Measurements from ENCODE around the gene PALMD. TPM values are rescaled to one million over a fixed set of nuclear protein-coding genes. Genes with fewer than 3 reads are reported as not detected.

Gene PALMD
- total and polyA plus RNA-seq, 2 donors: 7.4 to 21.2 TPM

GRCh38 chr1:99640672-99641071, 5.2 kb upstream of the PALMD start:
- no peaks in the 10 kb centered on the region for H3K36me3 ChIP-seq (ENCODE audit: control insufficient read depth in 2 of 2, insufficient read depth in 2 of 2, low read length in 1 of 2)
- no peaks in the 10 kb centered on the region for H3K9me3 ChIP-seq (ENCODE audit: control insufficient read depth in 2 of 2, insufficient read depth in 1 of 2, low read length in 1 of 2)
- H3K4me1 ChIP-seq (ENCODE audit: control insufficient read depth in 2 of 2, insufficient read depth in 2 of 2, low read length in 2 of 2): no peaks in the 10 kb centered on the region
- no peak for DNase-seq (ENCODE audit: low read depth in 6 of 9, low spot score in 9 of 9)
- H3K27me3 ChIP-seq (ENCODE audit: control insufficient read depth in 2 of 2, insufficient read depth in 1 of 2, low read length in 1 of 2): peaks cover 0 to 7% of the 10 kb centered on the region in 2 donors
- H3K27ac ChIP-seq (ENCODE audit: low read depth in 1 of 2, low read length in 1 of 2): no peak overlapping the region
- no peak overlapping the region for H3K4me3 ChIP-seq (ENCODE audit: low read length in 2 of 2)

GRCh38 chr1:99641558-99641957, 4.4 kb upstream of the PALMD start:
- H3K4me1 ChIP-seq (ENCODE audit: control insufficient read depth in 2 of 2, insufficient read depth in 2 of 2, low read length in 2 of 2): no peaks in the 10 kb centered on the region
- no peak for DNase-seq (ENCODE audit: low read depth in 6 of 9, low spot score in 9 of 9)
- no peak overlapping the region for H3K4me3 ChIP-seq (ENCODE audit: low read length in 2 of 2)
- no peaks in the 10 kb centered on the region for H3K36me3 ChIP-seq (ENCODE audit: control insufficient read depth in 2 of 2, insufficient read depth in 2 of 2, low read length in 1 of 2)
- H3K27me3 ChIP-seq (ENCODE audit: control insufficient read depth in 2 of 2, insufficient read depth in 1 of 2, low read length in 1 of 2): peaks cover 0 to 16% of the 10 kb centered on the region in 2 donors
- H3K9me3 ChIP-seq (ENCODE audit: control insufficient read depth in 2 of 2, insufficient read depth in 1 of 2, low read length in 1 of 2): no peaks in the 10 kb centered on the region
- H3K27ac ChIP-seq (ENCODE audit: low read depth in 1 of 2, low read length in 1 of 2): no peak overlapping the region

- H3K36me3 ChIP-seq (ENCODE audit: control insufficient read depth in 2 of 2, insufficient read depth in 2 of 2, low read length in 1 of 2): no peaks in the 10 kb centered on the region
- 77% methylated on average over 7 of the region's 7 CpGs for WGBS
- no peaks in the 10 kb centered on the region for H3K4me1 ChIP-seq (ENCODE audit: control insufficient read depth in 2 of 2, insufficient read depth in 2 of 2, low read length in 2 of 2)
- no peak overlapping the region for H3K27ac ChIP-seq (ENCODE audit: low read depth in 1 of 2, low read length in 1 of 2)
- no peaks in the 10 kb centered on the region for H3K9me3 ChIP-seq (ENCODE audit: control insufficient read depth in 2 of 2, insufficient read depth in 1 of 2, low read length in 1 of 2)
- DNase-seq (ENCODE audit: low read depth in 6 of 9, low spot score in 9 of 9): no peak
- no peak overlapping the region for H3K4me3 ChIP-seq (ENCODE audit: low read length in 2 of 2)
- H3K27me3 ChIP-seq (ENCODE audit: control insufficient read depth in 2 of 2, insufficient read depth in 1 of 2, low read length in 1 of 2): peaks cover 0 to 16% of the 10 kb centered on the region in 2 donors
Observed at GRCh38 chr1:99642053-99642452, 3.9 kb upstream of the PALMD start.

- WGBS: 85% methylated on average over 1 of the region's 1 CpG
- Histone ChIP-seq H3K9me3 (ENCODE audit: control insufficient read depth in 2 of 2, insufficient read depth in 1 of 2, low read length in 1 of 2) (no peaks in the 10 kb centered on the region), H3K36me3 (ENCODE audit: control insufficient read depth in 2 of 2, insufficient read depth in 2 of 2, low read length in 1 of 2) (no peaks in the 10 kb centered on the region), H3K4me1 (ENCODE audit: control insufficient read depth in 2 of 2, insufficient read depth in 2 of 2, low read length in 2 of 2) (no peaks in the 10 kb centered on the region), H3K27me3 (ENCODE audit: control insufficient read depth in 2 of 2, insufficient read depth in 1 of 2, low read length in 1 of 2) (peaks cover 0 to 20% of the 10 kb centered on the region in 2 donors), H3K27ac (ENCODE audit: low read depth in 1 of 2, low read length in 1 of 2) (no peak overlapping the region), H3K4me3 (ENCODE audit: low read length in 2 of 2) (no peak overlapping the region)
- DNase-seq (ENCODE audit: low read depth in 6 of 9, low spot score in 9 of 9): no peak
Observed at GRCh38 chr1:99643021-99643779, 2.7 kb upstream of the PALMD start.

- Histone ChIP-seq H3K27ac (ENCODE audit: low read depth in 1 of 2, low read length in 1 of 2) (no peak overlapping the region), H3K4me3 (ENCODE audit: low read length in 2 of 2) (no peak overlapping the region), H3K9me3 (ENCODE audit: control insufficient read depth in 2 of 2, insufficient read depth in 1 of 2, low read length in 1 of 2) (no peaks in the 10 kb centered on the region), H3K27me3 (ENCODE audit: control insufficient read depth in 2 of 2, insufficient read depth in 1 of 2, low read length in 1 of 2) (peaks cover 0 to 20% of the 10 kb centered on the region in 2 donors), H3K4me1 (ENCODE audit: control insufficient read depth in 2 of 2, insufficient read depth in 2 of 2, low read length in 2 of 2) (no peaks in the 10 kb centered on the region), H3K36me3 (ENCODE audit: control insufficient read depth in 2 of 2, insufficient read depth in 2 of 2, low read length in 1 of 2) (no peaks in the 10 kb centered on the region)
- WGBS: 84% methylated on average over 2 of the region's 2 CpGs
- DNase-seq (ENCODE audit: low read depth in 6 of 9, low spot score in 9 of 9): no peak
Observed at GRCh38 chr1:99644279-99645004, 1.5 kb upstream of the PALMD start.

- Histone ChIP-seq H3K36me3 (ENCODE audit: control insufficient read depth in 2 of 2, insufficient read depth in 2 of 2, low read length in 1 of 2) (no peaks in the 10 kb centered on the region), H3K27ac (ENCODE audit: low read depth in 1 of 2, low read length in 1 of 2) (no peak overlapping the region), H3K4me1 (ENCODE audit: control insufficient read depth in 2 of 2, insufficient read depth in 2 of 2, low read length in 2 of 2) (no peaks in the 10 kb centered on the region), H3K9me3 (ENCODE audit: control insufficient read depth in 2 of 2, insufficient read depth in 1 of 2, low read length in 1 of 2) (no peaks in the 10 kb centered on the region), H3K27me3 (ENCODE audit: control insufficient read depth in 2 of 2, insufficient read depth in 1 of 2, low read length in 1 of 2) (peaks cover 0 to 20% of the 10 kb centered on the region in 2 donors), H3K4me3 (ENCODE audit: low read length in 2 of 2) (no peak overlapping the region)
- WGBS: 90% methylated on average over 5 of the region's 5 CpGs
- DNase-seq (ENCODE audit: low read depth in 6 of 9, low spot score in 9 of 9): no peak
Observed at GRCh38 chr1:99645203-99645602, 710 bp upstream of the PALMD start.

- H3K9me3 ChIP-seq (ENCODE audit: control insufficient read depth in 2 of 2, insufficient read depth in 1 of 2, low read length in 1 of 2): no peaks in the 10 kb centered on the region
- DNase-seq (ENCODE audit: low read depth in 6 of 9, low spot score in 9 of 9): no peak
- WGBS: 85% methylated on average over 5 of the region's 5 CpGs
- no peak overlapping the region for H3K27ac ChIP-seq (ENCODE audit: low read depth in 1 of 2, low read length in 1 of 2)
- no peaks in the 10 kb centered on the region for H3K4me1 ChIP-seq (ENCODE audit: control insufficient read depth in 2 of 2, insufficient read depth in 2 of 2, low read length in 2 of 2)
- H3K4me3 ChIP-seq (ENCODE audit: low read length in 2 of 2): no peak overlapping the region
- peaks cover 0 to 20% of the 10 kb centered on the region in 2 donors for H3K27me3 ChIP-seq (ENCODE audit: control insufficient read depth in 2 of 2, insufficient read depth in 1 of 2, low read length in 1 of 2)
- no peaks in the 10 kb centered on the region for H3K36me3 ChIP-seq (ENCODE audit: control insufficient read depth in 2 of 2, insufficient read depth in 2 of 2, low read length in 1 of 2)
Observed at GRCh38 chr1:99646868-99647267, 955 bp downstream of the PALMD start.

GRCh38 chr1:99647490-99647889, 1.6 kb downstream of the PALMD start:
- 87% methylated on average over 4 of the region's 4 CpGs for WGBS
- no peak for DNase-seq (ENCODE audit: low read depth in 6 of 9, low spot score in 9 of 9)
- no peak overlapping the region for H3K4me3 ChIP-seq (ENCODE audit: low read length in 2 of 2)

GRCh38 chr1:99648107-99648506, 2.2 kb downstream of the PALMD start:
- Histone ChIP-seq H3K36me3 (ENCODE audit: control insufficient read depth in 2 of 2, insufficient read depth in 2 of 2, low read length in 1 of 2) (no peaks in the 10 kb centered on the region), H3K4me3 (ENCODE audit: low read length in 2 of 2) (no peak overlapping the region), H3K9me3 (ENCODE audit: control insufficient read depth in 2 of 2, insufficient read depth in 1 of 2, low read length in 1 of 2) (no peaks in the 10 kb centered on the region), H3K4me1 (ENCODE audit: control insufficient read depth in 2 of 2, insufficient read depth in 2 of 2, low read length in 2 of 2) (no peaks in the 10 kb centered on the region), H3K27me3 (ENCODE audit: control insufficient read depth in 2 of 2, insufficient read depth in 1 of 2, low read length in 1 of 2) (peaks cover 0 to 20% of the 10 kb centered on the region in 2 donors), H3K27ac (ENCODE audit: low read depth in 1 of 2, low read length in 1 of 2) (peak overlapping the region in 1 of 2 donors; percentile 46)
- 94% methylated on average over 4 of the region's 4 CpGs for WGBS
- DNase-seq (ENCODE audit: low read depth in 6 of 9, low spot score in 9 of 9): no peak

More at GRCh38 chr1:99647490-99647889, 1.6 kb downstream of the PALMD start:
- Histone ChIP-seq H3K9me3 (ENCODE audit: control insufficient read depth in 2 of 2, insufficient read depth in 1 of 2, low read length in 1 of 2) (no peaks in the 10 kb centered on the region), H3K27ac (ENCODE audit: low read depth in 1 of 2, low read length in 1 of 2) (no peak overlapping the region), H3K36me3 (ENCODE audit: control insufficient read depth in 2 of 2, insufficient read depth in 2 of 2, low read length in 1 of 2) (no peaks in the 10 kb centered on the region), H3K4me1 (ENCODE audit: control insufficient read depth in 2 of 2, insufficient read depth in 2 of 2, low read length in 2 of 2) (no peaks in the 10 kb centered on the region), H3K27me3 (ENCODE audit: control insufficient read depth in 2 of 2, insufficient read depth in 1 of 2, low read length in 1 of 2) (peaks cover 0 to 20% of the 10 kb centered on the region in 2 donors)
